ENCODE data around the gene MSN.

- TF ChIP-seq EZH2 (IDR thresholded peaks at IDR 0.05) (no peak), POLR2AphosphoS5 (IDR thresholded peaks at IDR 0.05; ENCODE audit: borderline replicate concordance, low read depth, low read length) (no peak), FOXP2 (optimal IDR thresholded peaks at IDR 0.05; ENCODE audit: control extremely low read depth, extremely low read length, insufficient read depth) (no peak)
Measured at GRCh38 chrX:65667157-65667502, 324 bp upstream of the MSN start.
